ENCODE measurements around the gene YEATS2. TPM values are rescaled to one million over a fixed set of nuclear protein-coding genes. Genes with fewer than 3 reads are reported as not detected.

Gene YEATS2
- total RNA-seq, 2 donors from 2014 or later = 9.2 to 12.6 TPM

GRCh38 chr3:183815951-183816475, 118.4 kb downstream of the YEATS2 start:
- Histone ChIP-seq H3K4me1 (no peaks in the 10 kb centered on the region), H3K27ac (no peak overlapping the region), H3K27me3 (no peaks in the 10 kb centered on the region), H3K36me3 (peaks cover 12% of the 10 kb centered on the region), H3K4me3 (no peak overlapping the region), H3K9me3 (no peaks in the 10 kb centered on the region)
- TF ChIP-seq CTCF (IDR thresholded peaks at IDR 0.05) = no peak
- DNase-seq (ENCODE audit: low spot score) = no peak

GRCh38 chr3:183816681-183817510, 119.3 kb downstream of the YEATS2 start:
- H3K4me1 ChIP-seq = no peaks in the 10 kb centered on the region
- no peaks in the 10 kb centered on the region for H3K9me3 ChIP-seq
- no peak for DNase-seq (ENCODE audit: low spot score)
- H3K36me3 ChIP-seq = peaks cover 7% of the 10 kb centered on the region
- H3K27ac ChIP-seq = no peak overlapping the region
- no peaks in the 10 kb centered on the region for H3K27me3 ChIP-seq
- no peak overlapping the region for H3K4me3 ChIP-seq
- TF ChIP-seq CTCF (IDR thresholded peaks at IDR 0.05) = no peak

GRCh38 chr3:183817639-183818038, 120.0 kb downstream of the YEATS2 start:
- no peak for DNase-seq (ENCODE audit: low spot score)
- no peak for TF ChIP-seq CTCF (IDR thresholded peaks at IDR 0.05)
- Histone ChIP-seq H3K4me3 (no peak overlapping the region), H3K27me3 (no peaks in the 10 kb centered on the region), H3K27ac (no peak overlapping the region), H3K36me3 (peaks cover 7% of the 10 kb centered on the region), H3K9me3 (no peaks in the 10 kb centered on the region), H3K4me1 (no peaks in the 10 kb centered on the region)

GRCh38 chr3:183818041-183818620, 120.5 kb downstream of the YEATS2 start:
- Histone ChIP-seq H3K4me3 (no peak overlapping the region), H3K27me3 (no peaks in the 10 kb centered on the region), H3K36me3 (peaks cover 7% of the 10 kb centered on the region), H3K27ac (no peak overlapping the region), H3K4me1 (no peaks in the 10 kb centered on the region), H3K9me3 (no peaks in the 10 kb centered on the region)
- TF ChIP-seq CTCF (IDR thresholded peaks at IDR 0.05) = no peak
- no peak for DNase-seq (ENCODE audit: low spot score)

- peaks cover 7% of the 10 kb centered on the region for H3K36me3 ChIP-seq
- no peak for DNase-seq (ENCODE audit: low spot score)
- H3K27ac ChIP-seq = no peak overlapping the region
- H3K4me3 ChIP-seq = no peak overlapping the region
- peaks cover 0 to 1% of the 10 kb centered on the region in 2 donors for H3K4me1 ChIP-seq
- TF ChIP-seq CTCF (IDR thresholded peaks at IDR 0.05) = no peak
- no peaks in the 10 kb centered on the region for H3K9me3 ChIP-seq
- H3K27me3 ChIP-seq = no peaks in the 10 kb centered on the region
Measured at GRCh38 chr3:183818706-183819624, 121.4 kb downstream of the YEATS2 start.

Measured in right atrium auricular region (tissue), 2 donors.